HG03135 (cell line): ENCODE results near the gene ITGBL1.

Source experiments
- ATAC-seq: cut with Tn5 transposase; IDR thresholded peaks from one replicate; pipeline ENCODE4 v1.9.1; 2021; ENCODE audit warnings: mild to moderate bottlenecking, moderate library complexity; ENCODE audit not compliant: unreplicated experiment

The ITGBL1 gene

GRCh38 chr13:101621099-101621498 lies 168.6 kb downstream of the ITGBL1 start:
- no peak for ATAC-seq

GRCh38 chr13:101623470-101624209 lies 171.2 kb downstream of the ITGBL1 start:
- ATAC-seq: no peak

- no peak for ATAC-seq
Observed at GRCh38 chr13:101624210-101624922, 171.9 kb downstream of the ITGBL1 start.

- no peak for ATAC-seq
Observed at GRCh38 chr13:101624981-101625380, 172.5 kb downstream of the ITGBL1 start.

GRCh38 chr13:101626925-101627555 lies 174.6 kb downstream of the ITGBL1 start:
- peak; percentile 83 for ATAC-seq

DNA sequence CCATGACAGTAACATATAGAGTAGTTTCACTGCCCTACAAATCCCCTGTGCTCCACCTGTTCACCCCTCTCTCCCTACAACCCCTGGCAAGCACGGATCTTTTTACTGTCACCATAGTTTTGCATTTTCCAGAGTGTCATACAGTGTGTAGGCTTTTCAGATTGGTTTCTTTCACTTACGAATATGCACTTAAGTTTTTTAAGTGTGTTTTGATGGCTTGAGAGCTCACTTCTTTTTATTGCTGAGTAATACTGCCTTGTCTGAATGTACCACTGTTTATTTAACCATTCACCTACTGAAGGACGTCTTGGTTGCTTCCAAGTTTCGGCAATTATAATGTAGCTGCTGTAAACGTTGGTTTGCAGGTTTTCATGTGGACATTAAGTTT lies 175.1 kb downstream of the ITGBL1 start:
- peak; percentile 43 for ATAC-seq

- no peak for ATAC-seq
Observed at GRCh38 chr13:101628900-101629299, 176.4 kb downstream of the ITGBL1 start.

DNA sequence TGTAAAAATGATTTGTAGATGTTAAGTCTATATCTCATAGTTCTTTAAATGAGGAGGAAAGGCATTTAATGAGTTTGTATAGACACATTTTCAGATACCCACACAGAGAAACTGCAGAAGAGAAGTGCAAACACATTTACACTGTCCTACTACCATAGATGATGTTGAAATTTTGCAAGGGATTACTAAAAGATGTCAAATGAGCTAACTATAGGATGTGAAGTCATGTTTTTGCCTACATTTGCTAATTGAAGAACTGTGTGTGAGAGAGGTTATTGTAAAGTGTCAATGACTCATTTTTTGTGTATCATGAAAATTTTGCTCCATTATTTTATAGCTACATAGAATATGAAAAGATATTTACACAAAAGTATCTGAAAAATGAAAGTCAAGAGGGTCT lies 178.9 kb downstream of the ITGBL1 start:
- ATAC-seq: no peak

GRCh38 chr13:101634142-101634541 lies 181.7 kb downstream of the ITGBL1 start:
- ATAC-seq: no peak

GRCh38 chr13:101639711-101640110 lies 187.2 kb downstream of the ITGBL1 start:
- ATAC-seq: no peak

- no peak for ATAC-seq
Observed at GRCh38 chr13:101640788-101641400, 188.4 kb downstream of the ITGBL1 start.

GRCh38 chr13:101645871-101646270 lies 193.4 kb downstream of the ITGBL1 start:
- no peak for ATAC-seq

DNA sequence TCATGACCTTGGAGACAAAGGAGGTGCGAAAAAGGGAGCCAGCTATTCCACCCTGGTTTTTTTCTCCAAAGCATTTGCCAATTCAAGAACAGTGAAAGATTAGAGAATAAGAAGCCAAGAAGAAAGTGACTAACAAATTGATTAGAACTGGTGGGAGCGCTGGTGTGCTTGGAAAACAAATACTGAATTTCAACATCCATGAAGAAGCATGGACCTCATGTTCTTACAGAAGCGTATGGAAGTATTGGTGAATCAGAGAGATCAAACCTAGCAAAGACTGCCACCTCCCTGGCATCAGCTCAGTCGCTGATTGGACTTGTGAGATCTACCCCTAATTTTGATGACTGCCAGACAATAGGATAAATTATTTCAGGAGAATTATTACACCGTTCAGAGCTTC lies 195.3 kb downstream of the ITGBL1 start:
- no peak for ATAC-seq

DNA sequence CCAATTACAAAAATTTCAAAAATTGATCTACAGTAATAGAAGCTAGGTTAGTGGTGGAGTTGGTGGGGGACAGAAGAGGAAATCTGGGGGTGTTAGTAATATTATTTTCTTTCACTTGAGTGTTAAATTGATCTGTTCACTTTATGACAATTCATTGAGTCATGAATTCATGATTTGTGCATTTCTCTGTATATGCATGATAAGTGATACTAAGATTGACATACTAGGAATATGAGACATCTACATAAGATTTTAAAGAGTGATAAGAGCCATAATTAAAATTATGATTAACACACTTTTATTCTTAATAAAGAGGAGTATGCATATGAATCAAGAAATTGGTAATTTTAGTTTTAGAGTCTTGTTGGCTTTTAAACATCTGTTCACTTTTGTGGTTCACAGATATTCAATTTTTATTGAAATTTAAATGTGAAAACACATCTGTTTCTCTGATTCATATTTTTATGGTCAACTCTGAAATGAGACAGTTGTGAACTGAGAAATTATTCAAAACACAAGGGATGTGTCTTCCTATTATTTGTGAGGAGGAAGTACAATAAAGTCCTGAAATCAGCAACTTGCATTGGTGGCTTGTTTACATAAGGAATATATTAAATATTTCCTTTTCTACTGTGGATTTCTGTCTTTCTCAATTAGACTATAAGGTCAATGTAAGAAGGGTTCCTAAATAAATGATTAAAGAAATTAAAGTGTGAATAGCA lies 196.5 kb downstream of the ITGBL1 start:
- ATAC-seq: no peak

DNA sequence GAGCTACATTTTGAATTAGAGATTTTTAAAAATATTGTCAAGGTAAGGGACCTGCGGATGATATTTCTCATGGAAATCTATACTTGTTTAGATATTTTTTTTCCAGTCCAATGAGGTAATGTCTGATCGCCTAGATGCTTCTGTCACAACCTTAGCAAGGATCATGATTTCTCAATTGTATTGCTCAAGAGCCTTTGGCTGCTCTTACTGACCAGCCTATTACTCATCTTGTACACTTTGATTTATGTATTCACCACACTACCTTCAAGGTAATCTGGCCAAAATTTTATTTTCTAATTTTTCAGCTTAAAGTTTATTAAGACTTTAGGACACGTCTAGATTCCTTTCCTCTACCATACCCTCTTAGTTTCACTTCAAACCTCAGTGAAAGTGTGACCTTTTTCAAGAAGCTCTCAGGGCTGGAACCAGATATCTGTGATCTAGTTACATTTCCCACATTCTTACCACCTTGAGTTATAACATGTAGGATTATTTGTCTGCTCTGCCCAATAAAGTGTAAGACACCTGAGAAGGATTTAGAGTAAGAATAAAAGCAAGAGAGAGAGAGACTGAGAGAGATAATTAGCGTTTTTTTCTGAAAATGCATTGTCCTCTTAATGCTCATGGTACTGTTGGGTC lies 197.1 kb downstream of the ITGBL1 start:
- no peak for ATAC-seq

DNA sequence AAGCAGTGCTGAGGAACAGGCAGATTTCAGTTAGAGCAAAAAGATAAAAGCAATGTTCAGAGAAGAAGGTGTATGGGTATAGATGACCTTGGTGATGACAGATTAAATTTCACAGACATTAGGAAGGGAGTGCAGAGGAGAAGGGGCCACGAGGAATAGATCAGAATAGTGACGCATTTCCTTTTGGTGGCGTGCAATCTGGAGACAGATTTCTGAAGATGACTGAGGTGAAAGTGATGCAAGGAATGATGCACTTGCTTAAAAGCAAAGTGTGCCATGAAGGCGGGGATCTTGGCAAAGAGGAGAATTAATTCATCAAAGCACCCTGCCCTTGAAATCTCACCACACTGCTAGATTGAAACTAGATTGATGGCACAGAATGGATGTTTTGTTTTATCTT lies 202.4 kb downstream of the ITGBL1 start:
- ATAC-seq: no peak

GRCh38 chr13:101655435-101655834 lies 203.0 kb downstream of the ITGBL1 start:
- ATAC-seq: no peak

DNA sequence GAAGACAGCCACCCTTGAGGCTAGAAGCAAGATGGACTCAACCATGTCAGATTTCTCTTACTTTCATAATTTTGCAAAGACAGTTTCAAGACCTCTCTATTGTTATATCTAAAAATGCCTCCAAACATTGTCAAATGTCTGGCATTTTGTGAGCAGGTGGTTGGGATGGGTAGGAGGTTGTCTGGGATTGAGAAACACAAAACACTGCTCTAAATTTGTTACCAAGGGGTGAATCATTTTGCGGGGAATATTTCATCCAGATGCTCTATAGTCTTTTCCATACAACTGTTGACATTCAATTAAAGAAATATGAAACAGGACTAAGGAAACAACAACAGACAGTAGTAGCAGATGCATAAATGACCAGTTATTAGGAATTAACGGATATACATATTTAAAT lies 208.2 kb downstream of the ITGBL1 start:
- no peak for ATAC-seq

DNA sequence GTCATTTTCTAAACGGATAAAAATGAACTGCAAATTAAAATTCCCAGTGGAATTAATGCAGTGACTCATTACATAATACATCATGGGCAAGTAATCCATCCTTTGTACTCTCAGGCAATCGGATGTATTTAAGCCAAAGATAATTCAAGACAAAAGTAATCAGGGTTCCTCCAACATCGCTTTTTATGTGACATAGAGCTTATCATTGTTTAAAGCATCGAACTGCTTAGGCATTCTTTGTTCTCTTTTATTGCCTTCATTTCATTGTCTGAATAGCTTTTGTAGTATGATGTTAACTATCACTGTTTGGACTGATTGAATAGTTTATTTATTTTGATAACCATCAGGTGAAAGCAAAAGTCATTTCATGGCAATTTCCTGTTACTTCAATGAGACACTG lies 209.4 kb downstream of the ITGBL1 start:
- ATAC-seq: no peak

DNA sequence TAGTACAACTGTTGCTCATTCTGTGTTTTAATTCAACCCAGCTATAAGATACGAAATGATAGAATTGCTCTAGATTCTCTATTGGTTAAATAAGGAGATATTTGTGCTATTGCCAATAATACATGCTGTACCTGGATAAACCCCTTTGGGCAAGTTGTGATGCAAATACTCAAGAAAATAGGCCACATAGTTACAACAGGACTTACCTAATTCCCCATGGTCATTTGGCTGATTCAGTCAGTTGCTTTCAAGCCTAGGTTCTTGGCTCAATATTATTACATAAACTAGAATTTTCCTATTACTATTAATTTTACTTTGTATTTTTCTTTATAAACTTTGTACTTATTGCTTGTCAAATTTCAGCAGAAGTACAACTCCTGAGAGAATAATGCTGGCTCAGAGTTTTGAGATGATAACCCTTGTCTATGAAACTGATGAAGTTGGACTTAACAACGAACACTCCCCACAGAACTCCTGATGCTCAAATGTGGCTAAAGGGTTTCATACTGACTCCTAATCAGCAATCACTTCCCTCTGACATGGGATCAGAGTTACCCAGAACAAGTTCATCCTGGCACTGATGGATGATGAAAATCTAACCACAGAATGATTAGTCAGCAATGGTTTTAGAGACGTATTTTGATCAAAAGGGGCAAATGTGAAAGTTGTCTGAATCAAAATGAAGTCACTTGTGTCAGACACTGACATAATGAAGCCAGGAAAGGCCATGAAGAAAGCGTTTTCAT lies 221.1 kb downstream of the ITGBL1 start:
- ATAC-seq: no peak
